Mesenchymal stem cell (in vitro differentiated cells and primary cell): ENCODE data around the gene EXOC1.

Experiments used
- DNase-seq: peaks from one replicate; pipeline ENCODE4 v3.0.0-alpha.2; 2013
- H2AFZ ChIP-seq: one replicate; pipeline ENCODE4 v1.6.1; 2013; ENCODE audit warnings: low read depth, mild to moderate bottlenecking, control low read depth, inconsistent platforms, low read length, moderate library complexity
- H2AK5ac ChIP-seq: 2 replicates; pipeline ENCODE4 v1.6.1; 2013; ENCODE audit warnings: low read length, moderate library complexity, mild to moderate bottlenecking, inconsistent platforms; ENCODE audit not compliant: severe bottlenecking
- H2BK120ac ChIP-seq: one replicate; pipeline ENCODE4 v1.6.1; 2013; ENCODE audit warnings: low read depth, mild to moderate bottlenecking, inconsistent platforms, low read length, moderate library complexity
- H2BK12ac ChIP-seq, 2 experiments: one replicate each; pipeline ENCODE4 v1.6.1; 2013; ENCODE audit warnings: inconsistent platforms in 2 of 2, low read length in 2 of 2, mild to moderate bottlenecking in 2 of 2, moderate library complexity in 2 of 2, control low read depth in 1 of 2
- H2BK15ac ChIP-seq: one replicate; pipeline ENCODE4 v1.6.1; 2013; ENCODE audit warnings: mild to moderate bottlenecking, low read depth, inconsistent platforms; ENCODE audit not compliant: poor library complexity, severe bottlenecking
- H2BK5ac ChIP-seq: 2 replicates; pipeline ENCODE4 v1.6.1; 2013; ENCODE audit warnings: low read depth, mild to moderate bottlenecking, low read length, control low read depth, inconsistent platforms; ENCODE audit not compliant: poor library complexity, severe bottlenecking
- H3K14ac ChIP-seq, 2 experiments: one replicate each; pipeline ENCODE4 v1.6.1; 2013; ENCODE audit warnings: inconsistent platforms in 2 of 2, low read length in 2 of 2, control low read depth in 1 of 2, mild to moderate bottlenecking in 1 of 2, moderate library complexity in 1 of 2
- H3K18ac ChIP-seq, 2 experiments: one replicate each; pipeline ENCODE4 v1.6.1; 2013; ENCODE audit warnings: inconsistent platforms in 2 of 2, low read length in 2 of 2, control low read depth in 1 of 2, low read depth in 1 of 2, mild to moderate bottlenecking in 1 of 2
- H3K23ac ChIP-seq, 2 experiments: one replicate each; pipeline ENCODE4 v1.6.1; 2013; ENCODE audit warnings: inconsistent platforms in 2 of 2, low read length in 2 of 2, mild to moderate bottlenecking in 2 of 2, moderate library complexity in 2 of 2, control low read depth in 1 of 2
- H3K27ac ChIP-seq: 2 replicates; pipeline ENCODE4 v1.5.1; 2013; ENCODE audit warnings: mild to moderate bottlenecking, moderate library complexity, low read length, control low read depth, inconsistent platforms; ENCODE audit not compliant: poor library complexity, severe bottlenecking
- H3K27me3 ChIP-seq, 2 experiments: 2 replicates each; pipeline versions ENCODE4 v1.6.1 to v1.7.0; 2013; ENCODE audit warnings: low read length in 2 of 2, mild to moderate bottlenecking in 2 of 2, moderate library complexity in 2 of 2, control low read depth in 1 of 2, inconsistent platforms in 1 of 2; ENCODE audit not compliant: control insufficient read depth in 1 of 2, insufficient read depth in 1 of 2
- H3K36me3 ChIP-seq, 2 experiments: 2 replicates each; pipeline versions ENCODE4 v1.6.1 to v1.7.0; 2013; ENCODE audit warnings: low read length in 2 of 2, control low read depth in 1 of 2, inconsistent platforms in 1 of 2, low read depth in 1 of 2, mild to moderate bottlenecking in 1 of 2; ENCODE audit not compliant: insufficient read depth in 2 of 2, control insufficient read depth in 1 of 2
- H3K4ac ChIP-seq, 2 experiments: one replicate each; pipeline ENCODE4 v1.6.1; 2013; ENCODE audit warnings: inconsistent platforms in 2 of 2, low read length in 2 of 2, mild to moderate bottlenecking in 2 of 2, moderate library complexity in 2 of 2, control low read depth in 1 of 2, low read depth in 1 of 2
- H3K4me1 ChIP-seq: 2 replicates; pipeline ENCODE4 v1.6.1; 2013; ENCODE audit warnings: low read depth, low read length, control low read depth; ENCODE audit not compliant: control insufficient read depth, insufficient read depth
- H3K4me2 ChIP-seq: 2 replicates; pipeline ENCODE4 v1.6.1; 2013; ENCODE audit warnings: low read length, mild to moderate bottlenecking, inconsistent platforms; ENCODE audit not compliant: poor library complexity, severe bottlenecking
- H3K4me3 ChIP-seq, 2 experiments: 2 replicates each; pipeline versions ENCODE4 v1.5.1 to v1.7.0; 2013; ENCODE audit warnings: low read length in 2 of 2, mild to moderate bottlenecking in 2 of 2, control low read depth in 1 of 2, low read depth in 1 of 2; ENCODE audit not compliant: insufficient read depth in 1 of 2
- H3K79me1 ChIP-seq: replicated peaks from 2 replicates; pipeline ENCODE4 v1.6.1; 2013; ENCODE audit warnings: mild to moderate bottlenecking, control low read depth, low read length, inconsistent platforms; ENCODE audit not compliant: poor library complexity, severe bottlenecking
- H3K9ac ChIP-seq: 2 replicates; pipeline ENCODE4 v1.7.0; 2013; ENCODE audit warnings: mild to moderate bottlenecking, low read length, moderate library complexity
- H3K9me3 ChIP-seq: 2 replicates; pipeline ENCODE4 v1.7.0; 2013; ENCODE audit warnings: mild to moderate bottlenecking, low read length; ENCODE audit not compliant: control insufficient read depth
- H4K8ac ChIP-seq: one replicate; pipeline ENCODE4 v1.6.1; 2013; ENCODE audit warnings: inconsistent platforms, mild to moderate bottlenecking, low read length, moderate library complexity
- H4K91ac ChIP-seq: one replicate; pipeline ENCODE4 v1.6.1; 2013; ENCODE audit warnings: mild to moderate bottlenecking, low read length, inconsistent platforms
- WGBS: methylation state at CpG from one replicate; pipeline ENCODE4 v1.1.7; 2013; ENCODE audit warnings: mixed read lengths; 5-methylcytosine and 5-hydroxymethylcytosine counted together

EXOC1 gene

GRCh38 chr4:55926610-55927009 is 73.2 kb downstream of the EXOC1 start:
- Histone ChIP-seq H3K36me3 (no peaks in the 10 kb centered on the region), H3K18ac (no peak overlapping the region), H4K91ac (no peak overlapping the region), H2BK120ac (no peak overlapping the region), H3K14ac (no peak overlapping the region), H3K4me1 (no peaks in the 10 kb centered on the region), H3K9ac (peak overlapping the region; percentile 8), H2BK15ac (no peak overlapping the region), H3K9me3 (peaks cover 11% of the 10 kb centered on the region), H2AK5ac (no peak overlapping the region), H2BK12ac (no peak overlapping the region), H2AFZ (no peak overlapping the region), H3K4me2 (no peak overlapping the region), H3K4ac (no peak overlapping the region), H4K8ac (no peak overlapping the region), H2BK5ac (no peak overlapping the region), H3K27me3 (no peaks in the 10 kb centered on the region), H3K79me1 (no peaks in the 10 kb centered on the region), H3K27ac (no peak overlapping the region), H3K4me3 (no peak overlapping the region), H3K23ac (no peak overlapping the region)
- DNase-seq = no peak

- no peak for DNase-seq
- Histone ChIP-seq H2BK12ac (no peak overlapping the region), H2BK120ac (no peak overlapping the region), H3K4me3 (no peak overlapping the region), H2AK5ac (no peak overlapping the region), H3K14ac (no peak overlapping the region), H3K79me1 (no peaks in the 10 kb centered on the region), H3K36me3 (no peaks in the 10 kb centered on the region), H3K27me3 (no peaks in the 10 kb centered on the region), H3K18ac (no peak overlapping the region), H3K4me2 (no peak overlapping the region), H3K4me1 (no peaks in the 10 kb centered on the region), H2AFZ (no peak overlapping the region), H3K23ac (no peak overlapping the region), H3K4ac (no peak overlapping the region), H4K91ac (no peak overlapping the region), H3K27ac (no peak overlapping the region), H2BK15ac (no peak overlapping the region), H2BK5ac (no peak overlapping the region), H3K9me3 (peaks cover 11% of the 10 kb centered on the region), H4K8ac (no peak overlapping the region), H3K9ac (peak overlapping the region; percentile 20)
- WGBS = no CpG with 5 or more reads among the region's 2 CpGs
Observed at GRCh38 chr4:55927803-55928437, 74.5 kb downstream of the EXOC1 start.

- no peak overlapping the region for H2AK5ac ChIP-seq
Observed at GRCh38 chr4:55928846-55929245, 75.4 kb downstream of the EXOC1 start.

GRCh38 chr4:55931043-55931442 is 77.6 kb downstream of the EXOC1 start:
- DNase-seq = no peak
- WGBS = 86% methylated on average over 2 of the region's 2 CpGs
- no peak overlapping the region for H4K91ac ChIP-seq
- H3K27me3 ChIP-seq = no peaks in the 10 kb centered on the region
- H2BK120ac ChIP-seq = no peak overlapping the region
- H3K36me3 ChIP-seq = no peaks in the 10 kb centered on the region
- H3K4ac ChIP-seq = no peak overlapping the region
- no peak overlapping the region for H2AK5ac ChIP-seq
- no peak overlapping the region for H4K8ac ChIP-seq
- H2BK5ac ChIP-seq = no peak overlapping the region
- H3K4me1 ChIP-seq = no peaks in the 10 kb centered on the region
- no peak overlapping the region for H3K14ac ChIP-seq
- no peak overlapping the region for H3K4me2 ChIP-seq
- no peak overlapping the region for H2BK12ac ChIP-seq
- no peak overlapping the region for H3K4me3 ChIP-seq
- H3K79me1 ChIP-seq = no peaks in the 10 kb centered on the region
- H2AFZ ChIP-seq = no peak overlapping the region
- no peak overlapping the region for H3K23ac ChIP-seq
- no peak overlapping the region for H2BK15ac ChIP-seq
- H3K27ac ChIP-seq = no peak overlapping the region
- no peak overlapping the region for H3K18ac ChIP-seq
- no peak overlapping the region for H3K9ac ChIP-seq
- peaks cover 11% of the 10 kb centered on the region for H3K9me3 ChIP-seq

More at GRCh38 chr4:55928846-55929245, 75.4 kb downstream of the EXOC1 start:
- DNase-seq = no peak
- Histone ChIP-seq H3K9me3 (peaks cover 11% of the 10 kb centered on the region), H3K14ac (no peak overlapping the region), H4K91ac (no peak overlapping the region), H3K36me3 (no peaks in the 10 kb centered on the region), H3K4ac (no peak overlapping the region), H3K4me2 (no peak overlapping the region), H3K79me1 (no peaks in the 10 kb centered on the region), H3K18ac (no peak overlapping the region), H3K9ac (no peak overlapping the region), H3K27me3 (no peaks in the 10 kb centered on the region), H3K4me1 (no peaks in the 10 kb centered on the region), H2BK12ac (no peak overlapping the region), H3K23ac (no peak overlapping the region), H2BK120ac (no peak overlapping the region), H4K8ac (no peak overlapping the region), H2AFZ (no peak overlapping the region), H2BK5ac (no peak overlapping the region), H3K4me3 (no peak overlapping the region), H2BK15ac (no peak overlapping the region), H3K27ac (no peak overlapping the region)
- 87% methylated on average over 1 of the region's 1 CpG for WGBS
